ENCODE data around the gene GRK3.

Gene GRK3

DNA sequence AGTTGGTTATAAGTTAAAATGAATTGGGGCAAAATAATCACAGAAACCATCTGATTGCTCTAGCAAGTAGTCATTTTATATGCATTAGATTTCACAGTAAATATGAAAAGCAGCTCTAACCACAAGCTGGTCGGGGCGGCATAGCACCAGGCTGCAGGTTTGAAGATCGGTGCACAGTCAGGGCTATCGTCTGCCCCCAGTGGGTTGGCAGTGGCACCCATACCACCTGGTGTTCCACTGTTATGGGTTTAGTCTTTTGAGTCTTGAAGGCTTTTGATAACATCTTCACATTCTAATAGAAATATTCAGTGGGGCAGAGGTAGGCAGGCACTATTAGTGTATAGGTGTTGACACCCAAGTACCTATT, 62.1 kb downstream of the GRK3 start:
- TF ChIP-seq GATA1 (IDR thresholded peaks at IDR 0.05; ENCODE audit: low read depth, low read length) (no peak), POLR2A (IDR thresholded peaks at IDR 0.05; ENCODE audit: low read length) (no peak)
- DNase-seq: no peak

DNA sequence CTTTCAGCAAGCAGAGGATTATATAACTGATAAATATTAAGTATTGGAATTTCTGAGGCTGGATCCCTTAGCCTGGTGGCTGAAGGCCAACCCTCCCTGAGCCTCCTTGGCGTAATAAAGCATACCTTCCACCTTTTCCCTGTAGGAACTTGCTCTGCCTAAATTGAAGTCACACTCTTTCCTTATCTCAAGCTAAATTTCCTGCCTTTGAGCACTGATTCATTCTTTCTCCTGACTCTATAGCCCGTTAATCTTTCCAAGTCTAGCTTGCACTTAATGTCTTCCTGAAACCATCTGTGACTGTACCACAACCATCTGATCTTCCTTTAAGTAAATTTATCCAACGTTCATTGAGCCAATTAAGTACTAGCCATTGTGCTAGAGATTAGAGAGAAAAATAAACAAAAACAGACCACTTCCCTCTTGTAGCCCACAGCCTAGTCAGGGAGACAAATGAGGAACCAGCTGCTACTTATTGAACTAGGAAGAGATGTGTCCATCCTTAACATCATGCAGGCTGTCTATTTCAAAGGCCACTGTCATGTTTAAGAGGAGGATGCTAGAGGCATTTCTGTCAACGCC, 62.9 kb downstream of the GRK3 start:
- no peak for DNase-seq
- no peak for TF ChIP-seq GATA1 (IDR thresholded peaks at IDR 0.05; ENCODE audit: low read depth, low read length)
- no peak for TF ChIP-seq POLR2A (IDR thresholded peaks at IDR 0.05; ENCODE audit: low read length)

DNA sequence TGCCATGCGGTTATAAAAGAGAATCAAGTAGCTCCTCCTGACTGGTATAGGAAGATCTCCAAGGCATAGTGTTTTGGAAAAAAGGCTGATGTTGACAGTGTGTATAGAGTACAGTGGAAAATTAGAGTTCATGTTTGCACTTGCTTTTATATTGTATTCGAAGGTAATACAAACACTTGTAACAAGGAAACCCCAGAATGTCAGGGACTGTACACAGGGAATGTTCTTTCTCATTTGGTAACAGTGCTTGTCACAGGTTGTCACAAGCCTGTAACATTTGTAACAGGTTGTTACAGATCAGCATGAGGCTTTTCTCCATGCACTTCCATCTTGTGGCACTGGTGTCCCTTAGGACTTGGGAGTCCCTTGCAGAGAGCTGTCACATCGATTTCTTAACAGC, 64.0 kb downstream of the GRK3 start:
- no peak for TF ChIP-seq GATA1 (IDR thresholded peaks at IDR 0.05; ENCODE audit: low read depth, low read length)
- no peak for TF ChIP-seq POLR2A (IDR thresholded peaks at IDR 0.05; ENCODE audit: low read length)
- no peak for DNase-seq

DNA sequence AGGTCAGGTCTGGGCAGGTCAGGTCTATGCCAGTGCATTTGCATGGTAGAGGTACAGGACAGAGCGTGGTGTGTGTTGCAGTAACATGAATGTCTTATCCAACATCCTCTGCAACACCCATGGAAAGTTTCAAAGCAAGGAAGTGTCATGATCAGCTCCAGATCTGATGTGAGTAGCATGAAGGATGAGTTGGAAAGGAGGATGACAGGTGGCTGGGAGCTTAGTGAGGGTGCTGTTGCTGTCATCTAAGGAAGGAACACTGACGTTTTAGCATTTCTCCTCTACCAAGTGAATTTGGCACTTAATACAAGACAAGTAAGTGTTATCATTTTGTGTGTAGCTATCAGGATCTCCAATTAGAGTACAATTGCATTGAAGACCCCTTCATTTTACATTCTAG, 65.1 kb downstream of the GRK3 start:
- DNase-seq: no peak
- TF ChIP-seq POLR2A (IDR thresholded peaks at IDR 0.05; ENCODE audit: low read length) (no peak), GATA1 (IDR thresholded peaks at IDR 0.05; ENCODE audit: low read depth, low read length) (no peak)

DNA sequence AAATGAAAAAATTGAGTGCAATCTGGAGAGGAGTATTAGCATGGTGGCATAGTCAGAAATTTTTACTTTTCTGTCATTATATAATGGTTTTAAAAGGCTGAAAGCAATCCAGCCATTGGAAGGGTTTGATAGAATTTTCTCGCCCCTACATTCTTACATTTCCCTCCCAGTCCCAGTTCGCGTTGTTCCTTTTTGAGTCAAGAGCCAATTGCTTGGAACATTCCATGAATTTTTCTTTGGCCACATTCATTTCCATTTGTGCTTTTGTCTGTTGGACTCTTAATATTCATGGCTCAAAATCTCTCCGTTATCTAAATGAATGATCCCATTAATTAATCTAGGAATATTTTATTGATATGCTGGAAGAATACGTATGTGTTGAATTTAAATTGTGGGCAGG, 66.0 kb downstream of the GRK3 start:
- no peak for DNase-seq
- TF ChIP-seq GATA1 (IDR thresholded peaks at IDR 0.05; ENCODE audit: low read depth, low read length) (no peak), POLR2A (IDR thresholded peaks at IDR 0.05; ENCODE audit: low read length) (no peak)

DNA sequence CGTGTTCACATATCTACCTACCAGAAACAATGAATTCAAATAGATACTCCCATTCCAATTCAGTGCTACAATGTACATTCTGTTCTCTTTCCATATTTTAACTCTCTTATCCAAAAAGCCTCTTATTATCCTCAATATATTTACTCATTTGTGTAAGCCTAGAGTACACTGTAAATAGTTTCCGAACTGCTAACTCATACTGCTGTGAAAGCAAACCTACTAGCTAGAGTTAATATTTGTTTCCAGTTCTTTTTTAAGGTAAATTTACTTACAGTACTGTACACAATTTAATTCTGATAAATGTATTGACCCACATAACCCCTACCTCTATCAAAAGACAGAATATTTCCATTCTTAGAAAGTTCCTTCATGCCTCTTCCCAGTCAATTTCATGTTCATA, 71.8 kb downstream of the GRK3 start:
- DNase-seq: no peak
- TF ChIP-seq POLR2A (IDR thresholded peaks at IDR 0.05; ENCODE audit: low read length) (no peak), GATA1 (IDR thresholded peaks at IDR 0.05; ENCODE audit: low read depth, low read length) (no peak)

DNA sequence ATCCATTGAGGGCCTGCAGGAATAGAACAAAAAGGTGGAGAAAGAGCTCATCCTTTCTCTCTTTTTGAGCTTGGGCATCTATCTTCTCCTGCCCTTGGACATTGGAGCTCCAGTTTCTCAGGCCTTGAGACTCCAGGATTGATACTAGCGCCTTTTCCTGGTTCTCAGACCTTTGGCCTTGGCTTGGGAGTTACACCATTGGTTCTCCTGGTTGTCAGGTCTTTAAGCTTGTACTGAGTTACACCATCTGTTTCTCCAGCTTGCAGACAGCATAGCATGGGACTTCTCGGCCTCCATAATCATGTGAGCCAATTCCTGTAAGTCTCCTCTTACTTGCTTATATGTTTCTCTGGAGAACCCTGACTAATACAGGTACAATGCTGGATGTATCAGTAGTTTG, 72.6 kb downstream of the GRK3 start:
- TF ChIP-seq POLR2A (IDR thresholded peaks at IDR 0.05; ENCODE audit: low read length) (no peak), GATA1 (IDR thresholded peaks at IDR 0.05; ENCODE audit: low read depth, low read length) (no peak)
- no peak for DNase-seq

DNA sequence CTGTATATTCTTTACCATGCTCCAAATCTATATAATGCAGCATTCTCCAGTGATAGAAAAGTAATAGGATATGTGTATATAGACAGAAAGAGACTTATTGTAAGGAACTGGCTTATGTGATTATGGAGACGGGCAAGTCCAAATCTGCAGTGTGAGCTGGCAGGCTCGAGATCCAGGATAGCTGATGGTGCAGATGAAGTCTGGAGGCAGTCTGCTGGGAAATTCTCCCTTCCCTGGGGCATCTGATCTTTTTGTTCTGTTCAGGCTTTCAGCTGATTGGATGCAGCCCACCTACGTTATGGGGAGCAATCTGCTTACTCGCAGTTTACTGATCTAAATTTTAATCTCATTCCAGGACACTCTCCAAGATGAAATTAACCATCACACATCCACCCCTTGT, 73.2 kb downstream of the GRK3 start:
- no peak for TF ChIP-seq POLR2A (IDR thresholded peaks at IDR 0.05; ENCODE audit: low read length)
- no peak for TF ChIP-seq GATA1 (IDR thresholded peaks at IDR 0.05; ENCODE audit: low read depth, low read length)
- no peak for DNase-seq

DNA sequence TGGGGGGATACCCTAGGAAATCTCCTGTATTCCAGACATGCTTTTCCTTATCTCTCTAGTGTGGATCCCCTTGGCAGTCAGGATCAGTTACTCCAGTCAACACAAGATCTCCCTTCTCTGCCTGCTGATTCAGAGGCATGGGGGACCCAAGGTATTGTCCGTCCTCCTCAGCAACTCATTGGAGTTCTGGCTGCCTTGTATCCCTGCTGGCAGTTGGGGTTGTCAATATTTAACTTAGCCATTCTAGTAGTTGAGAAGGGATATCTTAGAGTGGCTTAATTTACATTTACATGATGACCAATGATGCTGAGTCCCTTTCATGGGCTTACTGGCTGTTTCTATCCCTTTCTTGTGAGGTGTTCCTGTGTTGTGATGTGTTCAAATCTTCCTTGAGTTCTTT, 74.2 kb downstream of the GRK3 start:
- TF ChIP-seq GATA1 (IDR thresholded peaks at IDR 0.05; ENCODE audit: low read depth, low read length): no peak
- TF ChIP-seq POLR2A (IDR thresholded peaks at IDR 0.05; ENCODE audit: low read length): no peak
- no peak for DNase-seq

DNA sequence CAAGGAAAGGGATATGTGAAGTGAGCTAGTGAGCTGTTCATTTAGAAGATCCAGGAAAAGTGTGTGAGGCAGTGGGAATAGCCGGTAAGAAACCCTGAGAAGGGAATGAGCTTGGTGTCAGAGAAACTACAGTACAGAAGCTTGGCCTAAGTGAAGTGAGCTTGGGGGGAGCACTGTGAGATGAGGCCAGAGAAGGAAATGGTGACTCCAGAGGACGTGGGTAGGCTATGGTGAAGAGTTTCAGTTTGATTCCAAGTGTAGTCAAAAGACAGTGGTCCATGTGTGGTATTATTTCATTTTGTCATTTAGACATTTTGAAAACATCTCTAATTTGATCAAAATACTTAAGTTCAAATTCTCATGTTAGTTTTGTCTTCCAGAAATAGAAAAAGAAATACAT, 77.2 kb downstream of the GRK3 start:
- TF ChIP-seq POLR2A (IDR thresholded peaks at IDR 0.05; ENCODE audit: low read length) (no peak), GATA1 (IDR thresholded peaks at IDR 0.05; ENCODE audit: low read depth, low read length) (no peak)
- no peak for DNase-seq

DNA sequence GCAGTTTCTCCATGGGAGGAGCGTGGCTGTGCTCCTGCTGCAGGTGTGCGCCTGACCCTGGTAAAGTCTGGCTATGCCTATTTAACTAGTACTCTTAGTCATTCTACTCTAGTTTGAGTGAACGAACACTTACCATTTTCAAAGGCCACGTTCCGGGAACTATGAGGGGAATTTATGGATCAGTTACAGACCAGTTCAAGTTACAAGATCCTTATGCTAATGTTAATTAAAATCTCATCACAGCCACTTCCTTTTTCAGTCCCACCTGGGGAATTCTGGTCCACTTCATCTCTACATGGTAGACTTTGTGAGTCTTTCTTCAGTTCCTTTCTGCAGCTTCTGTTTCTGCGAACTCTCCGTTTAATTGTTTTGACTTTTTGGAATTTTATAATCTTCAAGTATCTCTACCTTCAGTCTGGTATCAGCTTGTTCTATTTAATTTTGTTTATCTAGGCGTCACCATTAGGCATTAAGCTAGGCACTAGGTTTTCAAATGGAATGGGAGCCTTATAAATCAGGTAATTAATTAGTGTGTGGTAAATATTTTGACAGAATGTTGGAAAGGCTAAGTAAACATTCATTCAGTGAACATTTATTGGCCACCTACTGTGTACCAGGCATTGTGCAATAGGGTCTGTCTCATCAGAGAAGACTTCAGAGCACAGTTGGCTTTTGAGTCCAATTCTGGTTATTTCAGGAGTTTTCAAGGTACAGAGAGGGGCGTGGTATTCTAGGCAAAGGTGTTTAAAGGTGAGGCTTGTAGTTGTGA, 78.9 kb downstream of the GRK3 start:
- TF ChIP-seq GATA1 (IDR thresholded peaks at IDR 0.05; ENCODE audit: low read depth, low read length): no peak
- no peak for TF ChIP-seq POLR2A (IDR thresholded peaks at IDR 0.05; ENCODE audit: low read length)

DNA sequence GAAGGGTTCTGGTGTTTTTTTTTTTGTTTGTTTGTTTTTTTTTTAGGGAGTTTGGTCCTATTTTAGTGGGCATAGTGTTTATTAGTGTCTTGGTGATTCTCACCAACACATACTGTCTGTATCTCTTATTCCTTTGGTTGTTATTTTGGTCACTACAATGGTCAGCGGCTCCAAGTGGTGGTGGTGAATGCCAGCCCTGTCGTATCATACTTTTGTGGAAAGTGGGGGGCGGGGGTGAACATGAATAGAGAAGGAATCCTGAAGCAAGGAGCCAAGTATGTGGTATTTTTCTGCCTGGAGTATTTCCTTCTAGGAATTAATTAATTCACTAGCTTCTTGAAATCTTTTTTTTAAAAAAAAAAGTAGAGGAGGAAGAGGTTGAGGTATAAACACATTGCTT, 79.6 kb downstream of the GRK3 start:
- no peak for TF ChIP-seq GATA1 (IDR thresholded peaks at IDR 0.05; ENCODE audit: low read depth, low read length)
- TF ChIP-seq POLR2A (IDR thresholded peaks at IDR 0.05; ENCODE audit: low read length): no peak
- no peak for DNase-seq

More for the DNA sequence above, 78.9 kb downstream of the GRK3 start:
- DNase-seq: no peak

DNA sequence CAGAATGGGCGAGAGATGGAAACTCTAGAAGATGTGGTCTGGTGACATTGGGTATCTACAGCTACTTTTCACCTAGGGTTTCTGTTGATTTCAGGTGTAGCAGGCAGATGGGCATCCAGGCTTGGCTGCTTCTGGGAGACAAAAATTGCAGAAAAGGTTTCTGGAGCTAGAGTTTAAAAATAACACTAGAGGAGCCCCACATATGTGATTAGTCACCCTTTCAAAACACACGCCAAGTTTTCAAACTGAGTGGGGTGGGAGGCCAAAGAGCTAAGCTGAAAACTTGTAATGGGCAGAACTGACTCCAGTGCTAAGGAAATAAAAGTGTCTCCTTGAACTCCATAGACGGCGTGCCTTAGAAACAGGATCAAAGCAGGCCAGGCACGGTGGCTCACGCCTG, 80.8 kb downstream of the GRK3 start:
- no peak for TF ChIP-seq GATA1 (IDR thresholded peaks at IDR 0.05; ENCODE audit: low read depth, low read length)
- peak in 1 of 2 experiments; percentile 21 for DNase-seq

DNA sequence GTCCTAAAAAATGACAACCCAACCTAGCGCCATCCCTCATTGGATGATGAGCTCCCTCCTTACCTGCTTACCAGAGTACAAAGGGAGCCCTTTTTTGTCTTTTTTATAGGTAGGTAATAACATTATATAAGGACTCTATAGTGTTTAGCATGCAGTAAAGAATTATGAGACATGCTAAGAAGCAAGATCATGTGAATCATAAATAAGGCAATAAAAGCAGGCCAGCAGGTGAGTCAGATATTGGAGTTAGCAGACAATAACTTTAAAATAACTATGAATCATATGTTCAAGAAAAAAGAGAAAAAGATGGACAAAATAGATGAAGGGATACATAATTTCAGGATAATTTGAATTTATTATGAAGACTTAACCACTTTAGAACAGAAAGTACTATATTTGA, 81.5 kb downstream of the GRK3 start:
- TF ChIP-seq GATA1 (IDR thresholded peaks at IDR 0.05; ENCODE audit: low read depth, low read length): no peak
- TF ChIP-seq POLR2A (IDR thresholded peaks at IDR 0.05; ENCODE audit: low read length): no peak
- DNase-seq: no peak

DNA sequence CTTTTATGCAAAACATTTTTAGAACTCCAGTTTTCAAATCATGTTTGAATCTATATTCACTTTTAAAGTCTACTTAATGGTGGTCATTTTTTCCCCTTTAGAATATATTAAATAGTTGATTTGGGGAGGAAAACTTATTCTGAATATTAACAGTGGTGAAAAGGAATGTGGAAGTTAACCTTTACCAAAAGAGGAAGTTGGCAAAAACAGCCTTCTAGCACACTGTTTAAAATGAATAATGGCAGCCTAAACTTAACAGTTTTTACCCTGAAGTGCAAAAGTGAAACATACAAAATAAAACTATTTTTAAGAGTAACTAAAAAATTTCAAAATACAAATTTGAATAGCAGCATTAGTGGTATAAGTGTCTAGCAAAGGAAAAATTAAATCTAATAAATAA, 86.4 kb downstream of the GRK3 start:
- TF ChIP-seq POLR2A (IDR thresholded peaks at IDR 0.05; ENCODE audit: low read length): no peak
- TF ChIP-seq GATA1 (IDR thresholded peaks at IDR 0.05; ENCODE audit: low read depth, low read length): no peak
- DNase-seq: no peak
